ENCODE results near the gene SNX6.
"Not testable (repeated sequence)": the region's sequence is repeated elsewhere in the genome, so short reads cannot be mapped to it uniquely, and the experiment has no call there.

The SNX6 gene

DNA sequence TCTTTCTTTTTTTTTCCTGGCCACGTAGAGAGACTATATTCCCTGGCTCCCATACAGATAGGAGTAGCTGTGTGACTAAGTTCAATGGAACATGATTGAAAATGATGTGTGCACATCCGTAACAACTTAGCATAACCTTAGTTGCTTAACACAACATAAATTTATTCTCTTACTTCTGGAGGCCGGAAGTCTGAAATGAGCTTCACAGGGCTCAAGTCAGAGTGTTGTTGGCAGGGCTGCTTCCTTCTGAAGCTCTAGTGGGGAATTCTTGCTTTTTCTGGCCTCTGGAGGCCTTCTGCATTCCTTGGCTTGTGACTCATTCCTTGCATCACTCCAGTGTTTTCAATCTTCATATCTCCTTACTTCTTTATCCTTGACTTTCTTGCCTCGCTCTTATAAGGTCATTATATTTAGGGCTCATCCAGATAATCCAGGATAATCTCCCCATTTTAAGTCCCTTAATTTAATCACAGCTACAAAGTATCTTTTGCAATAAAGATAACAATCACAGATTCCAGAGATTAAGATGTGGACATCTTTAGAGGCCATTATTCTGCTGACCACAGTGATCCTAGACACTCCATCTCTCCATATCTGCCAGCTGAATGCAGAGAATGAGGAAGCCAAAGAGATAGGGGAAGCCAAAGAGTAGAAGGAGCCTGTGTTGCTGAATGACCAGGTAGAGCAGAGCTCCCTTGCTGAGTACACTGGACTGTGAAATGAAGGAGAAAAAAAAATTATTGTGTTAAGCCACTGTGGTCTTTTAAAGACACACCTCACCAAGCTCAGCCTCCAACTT is 21.0 kb upstream of the SNX6 start:
- H3K4me3 ChIP-seq (ENCODE audit: low read depth, low read length): no peak overlapping the region
- no peak for DNase-seq (ENCODE audit: low read depth)

DNA sequence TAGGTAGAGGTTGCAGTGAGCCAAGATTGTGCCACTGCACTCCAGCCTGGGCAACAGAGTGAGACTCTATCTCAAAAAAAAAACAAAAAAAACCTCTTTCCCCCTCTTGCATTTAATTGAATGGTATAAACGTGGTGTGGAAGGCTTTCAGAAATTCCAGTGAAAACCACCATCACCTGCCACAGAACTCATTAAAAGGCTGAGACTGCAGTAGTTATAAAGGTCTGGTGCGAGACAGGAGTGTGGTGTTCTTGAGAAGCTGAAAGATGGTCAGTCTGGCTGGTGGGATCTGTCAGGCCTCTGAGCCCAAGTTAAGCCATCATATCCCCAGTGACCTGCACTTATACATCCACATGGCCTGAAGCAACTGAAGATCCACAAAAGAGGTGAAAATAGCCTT is 20.1 kb upstream of the SNX6 start:
- not testable (repeated sequence) for H3K4me3 ChIP-seq (ENCODE audit: low read depth, low read length); DNase-seq (ENCODE audit: low read depth)

More for the DNA sequence above, 21.0 kb upstream of the SNX6 start:
- TF ChIP-seq, protein P1, sequence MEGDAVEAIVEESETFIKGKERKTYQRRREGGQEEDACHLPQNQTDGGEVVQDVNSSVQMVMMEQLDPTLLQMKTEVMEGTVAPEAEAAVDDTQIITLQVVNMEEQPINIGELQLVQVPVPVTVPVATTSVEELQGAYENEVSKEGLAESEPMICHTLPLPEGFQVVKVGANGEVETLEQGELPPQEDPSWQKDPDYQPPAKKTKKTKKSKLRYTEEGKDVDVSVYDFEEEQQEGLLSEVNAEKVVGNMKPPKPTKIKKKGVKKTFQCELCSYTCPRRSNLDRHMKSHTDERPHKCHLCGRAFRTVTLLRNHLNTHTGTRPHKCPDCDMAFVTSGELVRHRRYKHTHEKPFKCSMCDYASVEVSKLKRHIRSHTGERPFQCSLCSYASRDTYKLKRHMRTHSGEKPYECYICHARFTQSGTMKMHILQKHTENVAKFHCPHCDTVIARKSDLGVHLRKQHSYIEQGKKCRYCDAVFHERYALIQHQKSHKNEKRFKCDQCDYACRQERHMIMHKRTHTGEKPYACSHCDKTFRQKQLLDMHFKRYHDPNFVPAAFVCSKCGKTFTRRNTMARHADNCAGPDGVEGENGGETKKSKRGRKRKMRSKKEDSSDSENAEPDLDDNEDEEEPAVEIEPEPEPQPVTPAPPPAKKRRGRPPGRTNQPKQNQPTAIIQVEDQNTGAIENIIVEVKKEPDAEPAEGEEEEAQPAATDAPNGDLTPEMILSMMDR (IDR thresholded peaks at IDR 0.05; ENCODE audit: insufficient read depth, low read depth, low read length, missing control alignments): no peak

DNA sequence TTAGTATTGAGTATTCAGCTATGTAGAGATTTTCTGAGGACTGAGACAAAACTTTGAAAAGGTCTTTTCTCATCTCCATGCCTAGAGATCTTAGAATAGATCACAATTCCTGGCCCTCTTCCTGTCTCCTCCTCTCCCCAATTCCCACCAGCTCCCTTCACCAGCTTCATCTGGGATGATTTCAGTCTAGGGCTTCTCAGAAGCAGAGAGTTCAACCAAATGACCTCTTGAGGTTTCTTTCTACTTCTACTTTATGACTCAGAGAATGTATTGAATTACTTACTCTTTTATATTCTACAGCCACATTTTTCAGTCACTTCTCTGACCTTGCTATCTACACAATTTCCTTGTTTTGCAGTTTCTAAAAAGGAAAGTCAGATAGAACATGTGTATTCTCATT is 19.4 kb upstream of the SNX6 start:
- TF ChIP-seq, protein P1 (IDR thresholded peaks at IDR 0.05; ENCODE audit: insufficient read depth, low read depth, low read length, missing control alignments): no peak
- DNase-seq (ENCODE audit: low read depth): no peak
- H3K4me3 ChIP-seq (ENCODE audit: low read depth, low read length): no peak overlapping the region

DNA sequence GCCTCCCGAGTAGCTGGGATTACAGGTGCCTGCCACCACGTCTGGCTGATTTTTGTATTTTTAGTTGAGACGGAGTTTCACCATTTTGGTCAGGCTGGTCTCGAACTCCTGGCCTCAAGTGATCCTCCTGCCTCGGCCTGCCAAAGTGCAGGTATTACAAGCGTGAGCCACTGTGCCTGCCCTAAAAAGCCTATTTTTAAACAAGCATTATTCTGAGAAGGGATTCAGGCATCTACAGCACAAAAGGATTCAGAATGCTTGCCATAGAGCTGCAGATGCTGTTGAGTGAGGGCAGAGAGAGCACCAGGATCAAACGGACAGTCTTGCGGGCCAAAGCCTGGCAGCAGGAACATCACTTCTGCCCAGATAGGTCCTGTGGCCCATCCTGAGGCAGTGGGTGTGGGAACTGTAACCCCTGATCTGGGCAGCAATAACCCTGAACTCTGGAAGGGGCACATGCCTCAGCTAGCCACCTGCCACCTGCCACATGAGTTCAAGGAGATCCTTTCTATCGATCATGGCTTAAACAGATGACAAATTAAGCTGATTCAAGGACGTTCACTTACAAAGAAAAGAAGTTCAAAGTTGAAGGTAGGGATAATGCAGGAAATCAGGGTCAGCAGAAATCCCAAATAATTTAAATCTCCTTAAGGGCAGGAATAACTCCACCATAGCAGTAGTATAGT is 16.8 kb upstream of the SNX6 start:
- no peak for DNase-seq (ENCODE audit: low read depth)
- H3K4me3 ChIP-seq (ENCODE audit: low read depth, low read length): no peak overlapping the region
- TF ChIP-seq, protein P1 (IDR thresholded peaks at IDR 0.05; ENCODE audit: insufficient read depth, low read depth, low read length, missing control alignments): no peak

DNA sequence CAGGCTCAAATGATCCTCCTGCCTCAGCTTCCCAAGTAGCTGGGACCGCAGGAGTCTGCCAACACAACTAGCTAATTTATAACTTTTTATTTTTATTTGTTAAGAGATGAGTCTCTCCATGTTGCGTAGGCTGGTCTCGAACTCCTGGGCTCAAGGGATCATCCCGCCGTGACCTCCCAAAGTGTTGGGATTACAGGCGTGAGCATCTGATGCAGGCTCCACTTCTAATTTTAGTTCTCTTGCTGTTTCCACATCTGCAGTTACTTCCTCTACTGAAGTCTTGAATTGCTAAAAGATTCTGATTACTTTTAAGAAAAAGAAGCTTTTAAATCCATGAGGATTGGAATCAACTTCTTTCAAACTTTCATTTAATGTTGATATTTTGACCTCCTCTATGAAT is 13.4 kb upstream of the SNX6 start:
- H3K4me3 ChIP-seq (ENCODE audit: low read depth, low read length): no peak overlapping the region
- DNase-seq (ENCODE audit: low read depth): no peak

DNA sequence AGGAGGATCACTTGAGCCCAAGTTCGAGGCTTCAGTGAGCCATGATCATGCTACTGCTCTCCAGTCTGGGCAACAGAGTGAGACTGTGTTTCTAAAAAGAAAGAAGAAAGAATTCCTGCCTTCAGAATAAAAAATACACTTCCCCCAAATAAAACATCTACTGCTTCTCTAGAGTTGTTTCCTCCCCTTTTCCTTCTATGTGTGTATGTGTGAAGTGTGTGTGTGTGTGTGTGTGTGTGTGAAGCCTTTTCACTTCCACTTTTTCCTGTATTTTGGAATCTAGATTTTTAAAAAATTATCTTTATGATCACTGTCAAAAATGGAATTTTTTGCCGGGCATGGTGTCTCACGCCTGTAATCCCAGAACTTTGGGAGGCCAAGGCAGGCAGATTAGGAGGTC is 12.6 kb upstream of the SNX6 start:
- H3K4me3 ChIP-seq (ENCODE audit: low read depth, low read length): no peak overlapping the region
- no peak for DNase-seq (ENCODE audit: low read depth)
- TF ChIP-seq, protein P1 (IDR thresholded peaks at IDR 0.05; ENCODE audit: insufficient read depth, low read depth, low read length, missing control alignments): no peak

More for the DNA sequence above, 13.4 kb upstream of the SNX6 start:
- TF ChIP-seq, protein P1 (IDR thresholded peaks at IDR 0.05; ENCODE audit: insufficient read depth, low read depth, low read length, missing control alignments): no peak

DNA sequence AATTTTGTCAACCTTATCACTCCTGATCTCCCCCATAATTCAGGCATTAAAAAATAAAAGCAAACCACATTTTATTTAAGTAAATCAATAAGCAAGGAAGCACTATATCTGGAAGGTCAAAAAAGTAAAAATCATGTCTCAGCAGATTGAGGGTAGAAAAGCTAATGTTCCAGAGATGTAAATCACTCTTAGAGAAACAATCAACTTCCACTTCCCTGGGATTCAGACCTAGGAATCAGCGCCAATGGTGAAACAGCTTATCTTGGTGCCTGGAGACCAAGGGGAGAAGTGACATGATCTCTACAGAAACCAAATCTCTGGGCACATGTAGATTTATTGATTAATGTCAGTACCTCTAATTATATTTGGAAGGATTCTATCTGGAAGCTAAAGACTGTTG is 10.9 kb upstream of the SNX6 start:
- H3K4me3 ChIP-seq (ENCODE audit: low read depth, low read length): no peak overlapping the region
- no peak for DNase-seq (ENCODE audit: low read depth)
- TF ChIP-seq, protein P1 (IDR thresholded peaks at IDR 0.05; ENCODE audit: insufficient read depth, low read depth, low read length, missing control alignments): no peak

DNA sequence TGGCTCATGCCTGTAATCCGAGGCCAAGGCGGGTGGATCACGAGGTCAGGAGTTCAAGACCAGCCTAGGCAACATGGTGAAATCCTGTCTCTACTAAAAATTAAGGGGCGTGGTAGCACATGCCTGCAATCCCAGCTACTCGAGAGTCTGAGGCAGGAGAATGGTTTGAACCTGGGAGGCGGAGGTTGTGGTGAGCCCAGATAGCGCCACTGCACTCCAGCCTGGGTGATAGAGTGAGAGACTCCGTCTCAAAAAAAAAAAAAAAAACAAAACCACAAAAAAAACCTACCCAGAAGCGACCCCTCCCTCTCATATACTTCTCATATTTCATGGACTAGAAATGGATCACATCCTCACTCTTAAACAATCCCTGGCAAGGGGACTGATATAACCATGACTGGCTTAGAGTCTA is 4.4 kb upstream of the SNX6 start:
- not testable (repeated sequence) for H3K4me3 ChIP-seq (ENCODE audit: low read depth, low read length); DNase-seq (ENCODE audit: low read depth)
